IPS-15b (cell line): ENCODE results near the gene NUDT21.

Source experiments
- H3K27me3 ChIP-seq: one replicate; pipeline ENCODE4 v1.6.1; 2013; ENCODE audit warnings: low read length; ENCODE audit not compliant: control insufficient read depth, insufficient read depth
- H3K36me3 ChIP-seq: one replicate; pipeline ENCODE4 v1.6.1; 2013; ENCODE audit warnings: low read length; ENCODE audit not compliant: control insufficient read depth, insufficient read depth
- H3K4me1 ChIP-seq: one replicate; pipeline ENCODE4 v1.6.1; 2013; ENCODE audit warnings: mild to moderate bottlenecking, low read length; ENCODE audit not compliant: control insufficient read depth, insufficient read depth
- H3K4me3 ChIP-seq: one replicate; pipeline ENCODE4 v1.5.1; 2013; ENCODE audit warnings: low read depth, low read length
- H3K9ac ChIP-seq: one replicate; pipeline ENCODE4 v1.6.1; 2013; ENCODE audit warnings: low read depth, mild to moderate bottlenecking, low read length
- H3K9me3 ChIP-seq: one replicate; pipeline ENCODE4 v1.6.1; 2013; ENCODE audit warnings: mild to moderate bottlenecking, low read length; ENCODE audit not compliant: control insufficient read depth, insufficient read depth

The NUDT21 gene

GRCh38 chr16:56424404-56424764, 26.7 kb downstream of the NUDT21 start:
- Histone ChIP-seq H3K4me1 (peaks cover 14% of the 10 kb centered on the region), H3K27me3 (peaks cover 7% of the 10 kb centered on the region), H3K36me3 (no peaks in the 10 kb centered on the region), H3K4me3 (peak overlapping the region; percentile 55), H3K9ac (no peak overlapping the region), H3K9me3 (no peaks in the 10 kb centered on the region)

DNA sequence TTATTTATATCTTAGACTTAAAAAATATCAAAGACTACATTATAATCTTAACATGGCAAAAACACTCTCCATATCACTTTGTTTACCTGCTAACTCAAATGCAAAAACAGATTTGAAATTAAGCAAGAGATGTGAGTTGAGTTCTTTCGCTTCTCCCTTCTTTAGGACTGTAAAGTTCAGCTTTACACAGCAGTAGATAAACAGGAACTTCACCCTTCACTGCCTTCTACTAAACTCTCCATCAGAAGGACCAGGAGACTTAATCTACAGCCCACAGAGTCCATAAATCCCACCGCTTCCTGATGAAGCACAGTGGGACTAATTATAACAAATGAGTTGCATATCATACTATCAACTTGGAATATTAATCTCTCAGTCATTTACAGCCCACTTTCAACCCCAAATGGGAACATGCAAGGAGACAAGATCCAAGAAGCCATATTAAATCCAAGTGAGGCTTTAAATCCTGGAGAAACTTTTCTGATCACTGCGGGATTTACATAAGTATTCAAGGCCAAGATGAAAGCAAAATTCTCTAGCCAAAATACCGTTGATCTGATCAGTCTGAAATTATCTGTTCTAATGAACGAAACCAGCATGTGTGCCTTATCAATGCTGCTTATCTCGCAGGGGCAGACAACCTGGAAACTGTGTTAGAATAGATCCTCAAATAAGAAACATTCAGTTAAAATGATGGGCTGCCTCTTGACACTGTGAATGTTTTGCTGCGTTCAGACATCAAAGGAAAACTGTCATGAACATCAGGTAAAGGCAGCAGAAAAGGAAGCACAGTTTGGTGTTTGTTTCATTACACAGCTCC, 27.3 kb downstream of the NUDT21 start:
- Histone ChIP-seq H3K36me3 (no peaks in the 10 kb centered on the region), H3K27me3 (peaks cover 7% of the 10 kb centered on the region), H3K4me1 (peaks cover 14% of the 10 kb centered on the region), H3K9me3 (no peaks in the 10 kb centered on the region), H3K4me3 (peak overlapping the region; percentile 55), H3K9ac (no peak overlapping the region)

DNA sequence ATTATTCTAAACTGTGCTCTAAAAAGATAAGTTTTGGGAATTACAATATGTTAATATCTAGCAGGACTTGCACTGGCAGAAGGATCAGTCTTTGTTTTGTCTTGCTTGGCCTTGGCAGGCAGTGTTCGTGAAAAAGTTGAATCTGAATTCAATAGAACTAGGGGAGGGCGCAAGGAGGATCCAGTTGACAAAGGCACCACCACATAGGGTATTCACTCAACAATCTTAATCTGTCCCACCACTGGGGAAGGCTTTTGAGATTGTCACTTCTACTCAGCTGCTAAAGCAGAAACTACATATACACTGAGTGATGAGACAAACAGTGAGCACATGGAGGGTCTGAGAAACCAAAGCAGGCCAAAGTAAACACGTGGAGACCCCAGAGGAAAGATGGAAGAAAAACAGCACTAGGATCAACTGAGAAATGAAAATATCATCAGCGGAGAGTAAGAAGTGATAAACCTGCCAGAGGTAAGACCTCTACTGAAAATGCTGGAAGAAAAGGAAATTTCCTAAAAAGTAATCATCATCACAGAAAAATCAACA, 28.2 kb downstream of the NUDT21 start:
- H3K4me1 ChIP-seq: peaks cover 14% of the 10 kb centered on the region
- H3K9ac ChIP-seq: no peak overlapping the region
- no peak overlapping the region for H3K4me3 ChIP-seq
- H3K9me3 ChIP-seq: no peaks in the 10 kb centered on the region
- H3K27me3 ChIP-seq: peaks cover 7% of the 10 kb centered on the region
- H3K36me3 ChIP-seq: no peaks in the 10 kb centered on the region

GRCh38 chr16:56421976-56422669, 29.0 kb downstream of the NUDT21 start:
- H3K9me3 ChIP-seq: no peaks in the 10 kb centered on the region
- H3K4me1 ChIP-seq: peaks cover 14% of the 10 kb centered on the region
- H3K4me3 ChIP-seq: no peak overlapping the region
- no peaks in the 10 kb centered on the region for H3K36me3 ChIP-seq
- no peak overlapping the region for H3K9ac ChIP-seq
- H3K27me3 ChIP-seq: peaks cover 7% of the 10 kb centered on the region

DNA sequence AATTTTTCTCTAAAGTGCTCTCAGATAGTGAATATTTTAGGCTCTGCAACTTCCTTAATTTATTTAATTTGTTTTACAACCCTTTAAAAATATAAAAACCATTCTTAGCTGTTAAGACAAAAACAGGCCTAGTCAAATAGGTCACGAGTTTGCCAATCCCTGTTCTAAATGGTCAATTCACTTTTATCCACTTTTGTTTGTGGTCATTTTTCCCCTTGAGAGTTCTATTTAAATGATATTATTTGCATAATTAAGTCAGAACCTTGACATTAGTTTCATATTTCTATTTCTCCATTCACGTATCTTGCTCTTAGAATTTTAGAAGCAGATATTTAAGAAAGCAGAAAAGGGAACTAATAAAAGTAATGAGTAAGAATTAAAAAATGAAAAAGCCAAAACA, 29.8 kb downstream of the NUDT21 start:
- Histone ChIP-seq H3K9me3 (no peaks in the 10 kb centered on the region), H3K4me3 (no peak overlapping the region), H3K36me3 (no peaks in the 10 kb centered on the region), H3K4me1 (peaks cover 14% of the 10 kb centered on the region), H3K9ac (no peak overlapping the region), H3K27me3 (peaks cover 7% of the 10 kb centered on the region)

GRCh38 chr16:56420613-56421012, 30.5 kb downstream of the NUDT21 start:
- Histone ChIP-seq H3K9me3 (no peaks in the 10 kb centered on the region), H3K4me1 (peaks cover 14% of the 10 kb centered on the region), H3K36me3 (no peaks in the 10 kb centered on the region), H3K27me3 (peaks cover 7% of the 10 kb centered on the region), H3K4me3 (no peak overlapping the region), H3K9ac (no peak overlapping the region)

GRCh38 chr16:56419740-56420548, 31.2 kb downstream of the NUDT21 start:
- Histone ChIP-seq H3K4me1 (peaks cover 19% of the 10 kb centered on the region), H3K36me3 (no peaks in the 10 kb centered on the region), H3K9ac (no peak overlapping the region), H3K4me3 (no peak overlapping the region), H3K27me3 (peaks cover 7% of the 10 kb centered on the region), H3K9me3 (no peaks in the 10 kb centered on the region)

DNA sequence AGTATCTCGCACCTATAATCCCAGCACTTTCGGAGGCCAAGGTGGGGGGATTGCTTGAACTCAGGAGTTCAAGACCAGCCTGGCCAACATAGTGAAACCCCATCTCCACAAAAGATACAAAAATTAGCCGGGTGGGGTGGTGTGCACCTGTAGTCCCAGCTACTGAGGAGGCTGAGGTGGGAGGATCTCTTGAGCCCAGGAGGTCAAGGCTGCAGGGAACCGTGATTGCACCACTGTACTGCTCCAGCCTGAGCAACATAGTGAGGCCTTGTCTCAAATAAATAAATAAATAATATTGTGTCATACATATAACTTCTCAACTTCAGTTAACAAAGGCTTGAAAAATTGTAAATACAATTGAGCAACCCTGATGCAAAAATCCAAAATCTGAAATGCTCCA, 34.0 kb downstream of the NUDT21 start:
- Histone ChIP-seq H3K27me3 (no peaks in the 10 kb centered on the region), H3K4me3 (no peak overlapping the region), H3K4me1 (peaks cover 10% of the 10 kb centered on the region), H3K9me3 (no peaks in the 10 kb centered on the region), H3K36me3 (no peaks in the 10 kb centered on the region), H3K9ac (no peak overlapping the region)

DNA sequence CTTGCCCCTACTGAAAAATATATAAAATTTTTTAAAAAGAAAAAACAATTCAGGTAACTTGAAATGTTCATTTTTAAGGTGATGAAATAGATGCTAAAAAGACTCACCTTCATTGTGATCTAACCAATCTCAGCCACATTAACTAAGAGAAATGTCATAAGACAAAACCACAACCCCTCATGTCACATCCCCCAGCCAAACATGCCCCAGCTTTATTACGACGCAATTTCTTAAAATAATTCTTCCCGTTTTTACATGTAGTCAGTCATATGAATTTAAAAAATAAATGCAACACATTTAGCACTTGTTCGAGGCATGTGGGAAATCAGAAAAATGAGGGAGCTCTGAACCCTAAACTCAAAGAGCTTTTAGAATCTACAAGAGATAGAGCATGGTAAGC, 35.3 kb downstream of the NUDT21 start:
- no peaks in the 10 kb centered on the region for H3K9me3 ChIP-seq
- H3K36me3 ChIP-seq: no peaks in the 10 kb centered on the region
- no peak overlapping the region for H3K9ac ChIP-seq
- H3K4me1 ChIP-seq: peaks cover 6% of the 10 kb centered on the region
- no peak overlapping the region for H3K4me3 ChIP-seq
- H3K27me3 ChIP-seq: no peaks in the 10 kb centered on the region

DNA sequence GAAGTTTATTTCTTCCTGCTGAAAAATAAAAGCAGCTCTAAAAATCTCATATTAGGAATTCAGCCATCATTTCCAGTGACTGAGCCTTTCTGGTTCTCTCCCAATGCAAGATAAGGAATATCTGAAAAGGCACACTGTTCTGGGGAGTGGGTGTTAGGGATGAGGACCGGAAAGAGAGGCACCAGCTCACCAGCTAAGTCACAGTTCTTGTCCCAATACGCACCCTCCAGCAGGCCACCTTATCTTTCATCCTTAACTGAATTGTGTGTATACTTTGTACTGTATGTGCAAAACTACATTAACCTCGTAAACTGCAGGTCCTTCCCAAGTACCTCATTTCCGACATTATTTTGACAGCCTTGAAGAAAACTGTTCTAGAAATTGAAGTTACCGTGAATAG, 36.8 kb downstream of the NUDT21 start:
- Histone ChIP-seq H3K36me3 (no peaks in the 10 kb centered on the region), H3K9me3 (no peaks in the 10 kb centered on the region), H3K27me3 (no peaks in the 10 kb centered on the region)

GRCh38 chr16:56413381-56413780, 37.8 kb downstream of the NUDT21 start:
- Histone ChIP-seq H3K4me1 (peaks cover 6% of the 10 kb centered on the region), H3K9me3 (no peaks in the 10 kb centered on the region), H3K4me3 (no peak overlapping the region), H3K36me3 (peaks cover 3% of the 10 kb centered on the region), H3K9ac (no peak overlapping the region), H3K27me3 (no peaks in the 10 kb centered on the region)

More for the DNA sequence above, 36.8 kb downstream of the NUDT21 start:
- peaks cover 6% of the 10 kb centered on the region for H3K4me1 ChIP-seq
- H3K9ac ChIP-seq: no peak overlapping the region
- H3K4me3 ChIP-seq: no peak overlapping the region
